ENCODE measurements around the gene CDH4.
A peak's percentile ranks its signal among the peaks of the same experiment; 100 is the strongest.

Gene CDH4

GRCh38 chr20:61366914-61367313 lies 114.9 kb downstream of the CDH4 start:
- no peak overlapping the region for H2BK120ac ChIP-seq (ENCODE audit: low read depth, low read length)
- H4K8ac ChIP-seq (ENCODE audit: low read depth, low read length), result no peak overlapping the region
- H3K4ac ChIP-seq (ENCODE audit: low read length), result no peak overlapping the region
- H3K4me1 ChIP-seq (ENCODE audit: control insufficient read depth in 2 of 2, insufficient read depth in 1 of 2, low read depth in 1 of 2, low read length in 2 of 2), result peaks cover 18 to 21% of the 10 kb centered on the region in 2 donors
- no peaks in the 10 kb centered on the region for H3K36me3 ChIP-seq (replicated peaks in 1 of 2; ENCODE audit: control insufficient read depth in 2 of 2, insufficient read depth in 2 of 2, low read length in 2 of 2)
- peak overlapping the region; percentile 44 for H3K18ac ChIP-seq (ENCODE audit: low read length)
- H3K9ac ChIP-seq (ENCODE audit: low read depth, low read length, poor library complexity), result no peak overlapping the region
- peak overlapping the region; percentile 79 for H2AK5ac ChIP-seq (ENCODE audit: low read depth, low read length)
- no peak overlapping the region for H4K91ac ChIP-seq (ENCODE audit: low read depth, low read length, poor library complexity)
- no peak overlapping the region for H2BK12ac ChIP-seq (ENCODE audit: low read length)
- no peak overlapping the region for H3K4me3 ChIP-seq (ENCODE audit: low read length in 2 of 2)
- no CpG with 5 or more reads among the region's 11 CpGs for WGBS, 2 donors (ENCODE audit: extremely low coverage in 2 of 2, insufficient read length in 2 of 2, insufficient replicate concordance in 1 of 2)
- no peak overlapping the region for H3K27ac ChIP-seq (replicated peaks; ENCODE audit: low read length)
- no peak overlapping the region for H2AFZ ChIP-seq (ENCODE audit: low read length)
- peaks cover 3 to 6% of the 10 kb centered on the region in 2 donors for H3K9me3 ChIP-seq (replicated peaks in 1 of 2; ENCODE audit: control insufficient read depth in 2 of 2, insufficient read depth in 1 of 2, low read depth in 1 of 2, low read length in 2 of 2)
- H3K27me3 ChIP-seq (ENCODE audit: control insufficient read depth in 3 of 3, insufficient read depth in 3 of 3, low read depth in 1 of 3, low read length in 3 of 3), result no peaks in the 10 kb centered on the region
- no peak overlapping the region for H3K4me2 ChIP-seq (ENCODE audit: insufficient read depth, low read length, poor library complexity, severe bottlenecking)
- H3K14ac ChIP-seq (ENCODE audit: low read length), result no peak overlapping the region
- no peak overlapping the region for H2BK15ac ChIP-seq (ENCODE audit: low read length)
- H2BK5ac ChIP-seq (ENCODE audit: low read length), result peak overlapping the region; percentile 67
- no peaks in the 10 kb centered on the region for H3K79me1 ChIP-seq (ENCODE audit: low read depth, low read length)
- no peak overlapping the region for H3K23ac ChIP-seq (ENCODE audit: low read depth, low read length, poor library complexity)
- DNase-seq (ENCODE audit: low spot score), result no peak

DNA sequence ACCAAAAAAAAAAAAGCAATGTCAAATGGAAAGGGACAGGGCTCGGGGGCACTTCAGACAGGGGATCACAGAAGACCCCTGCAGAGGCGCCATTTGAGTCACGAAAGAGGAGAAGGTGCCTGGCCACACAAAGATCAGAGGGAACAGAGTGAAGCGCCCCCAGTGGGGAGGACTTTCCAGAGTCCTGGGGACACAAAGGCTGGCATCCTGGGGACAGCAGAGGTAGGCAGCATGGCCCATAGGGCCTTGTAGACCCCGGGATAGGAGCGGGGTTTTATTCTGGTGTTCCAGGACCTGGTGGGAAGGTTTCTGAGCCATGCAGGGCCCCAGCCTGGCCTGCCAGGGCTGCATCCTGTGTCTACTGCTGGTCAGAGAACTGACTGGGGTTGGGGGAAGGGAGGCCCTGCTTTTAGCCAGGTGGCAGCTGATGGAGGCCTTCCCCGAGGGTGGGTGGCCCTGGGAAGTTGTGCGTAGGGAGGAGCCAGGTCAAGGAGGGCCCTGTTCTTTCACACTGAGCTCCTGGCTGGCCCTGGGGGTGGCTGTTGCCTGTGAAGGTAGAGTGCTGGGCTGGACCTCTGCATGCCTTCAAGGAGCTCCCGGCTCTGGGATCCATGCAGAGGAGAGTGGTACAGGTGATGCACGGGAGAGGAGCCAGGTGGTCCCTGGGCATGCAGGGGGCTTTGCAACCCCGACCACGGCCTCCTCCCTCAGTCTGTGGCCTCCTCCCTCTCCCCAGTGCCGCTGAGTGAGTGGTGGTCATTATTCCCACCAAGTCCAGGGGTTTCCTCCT lies 117.9 kb downstream of the CDH4 start:
- H3K36me3 ChIP-seq (replicated peaks in 1 of 2; ENCODE audit: control insufficient read depth in 2 of 2, insufficient read depth in 2 of 2, low read length in 2 of 2), result no peaks in the 10 kb centered on the region
- no peaks in the 10 kb centered on the region for H3K27me3 ChIP-seq (ENCODE audit: control insufficient read depth in 3 of 3, insufficient read depth in 3 of 3, low read depth in 1 of 3, low read length in 3 of 3)
- WGBS, 2 donors (ENCODE audit: extremely low coverage in 2 of 2, insufficient read length in 2 of 2, insufficient replicate concordance in 1 of 2), result no CpG with 5 or more reads among the region's 13 CpGs
- H4K91ac ChIP-seq (ENCODE audit: low read depth, low read length, poor library complexity), result peak overlapping the region; percentile 60
- no peak for DNase-seq (ENCODE audit: low spot score)
- H3K18ac ChIP-seq (ENCODE audit: low read length), result peak overlapping the region; percentile 94
- H2BK12ac ChIP-seq (ENCODE audit: low read length), result peak overlapping the region; percentile 59
- H2BK5ac ChIP-seq (ENCODE audit: low read length), result peak overlapping the region; percentile 96
- no peak overlapping the region for H3K14ac ChIP-seq (ENCODE audit: low read length)
- H3K23ac ChIP-seq (ENCODE audit: low read depth, low read length, poor library complexity), result peak overlapping the region; percentile 17
- peak overlapping the region; percentile 100 for H2BK120ac ChIP-seq (ENCODE audit: low read depth, low read length)
- H3K4me1 ChIP-seq (ENCODE audit: control insufficient read depth in 2 of 2, insufficient read depth in 1 of 2, low read depth in 1 of 2, low read length in 2 of 2), result peaks cover 21 to 28% of the 10 kb centered on the region in 2 donors
- H3K4me2 ChIP-seq (ENCODE audit: insufficient read depth, low read length, poor library complexity, severe bottlenecking), result no peak overlapping the region
- H2BK15ac ChIP-seq (ENCODE audit: low read length), result peak overlapping the region; percentile 79
- H3K9me3 ChIP-seq (replicated peaks in 1 of 2; ENCODE audit: control insufficient read depth in 2 of 2, insufficient read depth in 1 of 2, low read depth in 1 of 2, low read length in 2 of 2), result peaks cover 3 to 6% of the 10 kb centered on the region in 2 donors
- H4K8ac ChIP-seq (ENCODE audit: low read depth, low read length), result peak overlapping the region; percentile 57
- H3K79me1 ChIP-seq (ENCODE audit: low read depth, low read length), result no peaks in the 10 kb centered on the region
- H3K27ac ChIP-seq (replicated peaks; ENCODE audit: low read length), result peak overlapping the region; percentile 85
- H2AFZ ChIP-seq (ENCODE audit: low read length), result peak overlapping the region; percentile 90
- H3K4me3 ChIP-seq (ENCODE audit: low read length in 2 of 2), result no peak overlapping the region
- peak overlapping the region; percentile 9 for H3K9ac ChIP-seq (ENCODE audit: low read depth, low read length, poor library complexity)
- peak overlapping the region; percentile 59 for H2AK5ac ChIP-seq (ENCODE audit: low read depth, low read length)
- H3K4ac ChIP-seq (ENCODE audit: low read length), result peak overlapping the region; percentile 77

DNA sequence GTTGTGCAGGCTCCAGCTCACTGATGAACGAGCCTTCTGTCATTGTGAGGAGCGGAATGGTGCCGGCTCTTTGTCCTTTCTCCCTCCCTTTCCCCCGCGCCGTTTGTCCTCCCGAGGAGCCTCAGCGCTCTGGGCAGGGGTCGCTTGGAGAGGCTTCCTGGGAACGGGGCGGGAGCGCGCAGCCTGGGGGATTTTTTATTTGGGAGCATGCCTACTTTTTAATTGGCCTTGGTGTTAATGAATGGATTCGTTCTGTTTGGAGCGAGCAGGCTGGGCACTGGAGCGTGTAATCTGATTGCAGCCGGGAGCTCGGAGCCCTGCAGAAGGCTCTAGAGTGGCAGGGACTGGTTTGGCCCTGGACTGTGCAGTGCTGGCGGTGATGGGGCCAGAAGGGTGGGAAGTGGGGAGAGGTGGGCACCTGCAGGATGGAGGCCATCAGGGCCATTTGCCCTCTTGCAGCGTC lies 118.8 kb downstream of the CDH4 start:
- Histone ChIP-seq H4K91ac (ENCODE audit: low read depth, low read length, poor library complexity) (no peak overlapping the region), H2BK120ac (ENCODE audit: low read depth, low read length) (peak overlapping the region; percentile 73), H2BK12ac (ENCODE audit: low read length) (peak overlapping the region; percentile 43), H3K4me3 (ENCODE audit: low read length in 2 of 2) (no peak overlapping the region), H2AFZ (ENCODE audit: low read length) (peak overlapping the region; percentile 90), H3K9ac (ENCODE audit: low read depth, low read length, poor library complexity) (no peak overlapping the region), H3K36me3 (replicated peaks in 1 of 2; ENCODE audit: control insufficient read depth in 2 of 2, insufficient read depth in 2 of 2, low read length in 2 of 2) (no peaks in the 10 kb centered on the region), H3K27ac (replicated peaks; ENCODE audit: low read length) (peak overlapping the region; percentile 85), H3K9me3 (replicated peaks in 1 of 2; ENCODE audit: control insufficient read depth in 2 of 2, insufficient read depth in 1 of 2, low read depth in 1 of 2, low read length in 2 of 2) (peaks cover 3 to 4% of the 10 kb centered on the region in 2 donors), H2BK15ac (ENCODE audit: low read length) (no peak overlapping the region), H3K4me2 (ENCODE audit: insufficient read depth, low read length, poor library complexity, severe bottlenecking) (no peak overlapping the region), H4K8ac (ENCODE audit: low read depth, low read length) (no peak overlapping the region), H2AK5ac (ENCODE audit: low read depth, low read length) (peak overlapping the region; percentile 23), H3K27me3 (ENCODE audit: control insufficient read depth in 3 of 3, insufficient read depth in 3 of 3, low read depth in 1 of 3, low read length in 3 of 3) (no peaks in the 10 kb centered on the region), H3K23ac (ENCODE audit: low read depth, low read length, poor library complexity) (no peak overlapping the region), H3K14ac (ENCODE audit: low read length) (no peak overlapping the region), H3K18ac (ENCODE audit: low read length) (peak overlapping the region; percentile 91), H3K79me1 (ENCODE audit: low read depth, low read length) (no peaks in the 10 kb centered on the region), H3K4me1 (ENCODE audit: control insufficient read depth in 2 of 2, insufficient read depth in 1 of 2, low read depth in 1 of 2, low read length in 2 of 2) (peaks cover 21 to 28% of the 10 kb centered on the region in 2 donors), H3K4ac (ENCODE audit: low read length) (no peak overlapping the region), H2BK5ac (ENCODE audit: low read length) (peak overlapping the region; percentile 56)
- no CpG with 5 or more reads among the region's 20 CpGs for WGBS, 2 donors (ENCODE audit: extremely low coverage in 2 of 2, insufficient read length in 2 of 2, insufficient replicate concordance in 1 of 2)
- peak; percentile 75 for DNase-seq (ENCODE audit: low spot score)

DNA sequence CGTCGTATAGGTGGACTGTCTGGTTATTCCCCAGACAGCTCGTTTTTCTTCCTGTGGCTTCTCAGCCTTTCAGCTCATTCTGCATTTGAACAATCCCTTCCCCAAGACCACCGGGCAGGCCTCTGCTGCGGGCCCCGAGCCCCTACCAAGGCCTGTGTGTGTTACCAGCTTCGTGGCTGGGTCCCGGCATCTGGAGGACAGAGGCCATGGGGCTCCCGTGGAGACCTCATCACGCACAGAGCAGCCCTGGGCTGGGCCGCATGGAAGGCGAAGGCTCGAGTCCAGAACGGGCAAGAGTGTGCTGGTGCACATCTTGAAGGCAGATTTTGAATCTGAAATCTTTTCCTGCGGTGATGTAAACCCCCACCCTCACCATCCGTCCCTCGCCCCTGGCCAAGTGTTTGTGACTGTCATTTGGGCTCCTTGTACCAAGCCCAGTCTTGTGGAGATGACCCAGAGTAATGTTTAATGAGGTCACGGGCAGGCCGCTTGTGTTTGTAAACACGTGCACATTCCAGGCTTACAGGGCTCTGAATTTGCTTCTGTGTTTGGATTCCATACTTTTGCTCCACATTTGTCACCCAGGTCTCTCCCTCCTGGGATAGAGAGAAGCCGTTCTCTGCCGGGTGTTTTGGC lies 119.6 kb downstream of the CDH4 start:
- Histone ChIP-seq H3K9ac (ENCODE audit: low read depth, low read length, poor library complexity) (no peak overlapping the region), H4K91ac (ENCODE audit: low read depth, low read length, poor library complexity) (no peak overlapping the region), H3K4ac (ENCODE audit: low read length) (no peak overlapping the region), H3K14ac (ENCODE audit: low read length) (no peak overlapping the region), H3K4me2 (ENCODE audit: insufficient read depth, low read length, poor library complexity, severe bottlenecking) (no peak overlapping the region), H3K4me1 (ENCODE audit: control insufficient read depth in 2 of 2, insufficient read depth in 1 of 2, low read depth in 1 of 2, low read length in 2 of 2) (peaks cover 21 to 28% of the 10 kb centered on the region in 2 donors), H2BK5ac (ENCODE audit: low read length) (peak overlapping the region; percentile 56), H3K79me1 (ENCODE audit: low read depth, low read length) (peaks cover 2% of the 10 kb centered on the region), H4K8ac (ENCODE audit: low read depth, low read length) (no peak overlapping the region), H3K4me3 (ENCODE audit: low read length in 2 of 2) (no peak overlapping the region), H2BK12ac (ENCODE audit: low read length) (peak overlapping the region; percentile 67), H2BK120ac (ENCODE audit: low read depth, low read length) (peak overlapping the region; percentile 73), H2AFZ (ENCODE audit: low read length) (peak overlapping the region; percentile 90), H3K27me3 (ENCODE audit: control insufficient read depth in 3 of 3, insufficient read depth in 3 of 3, low read depth in 1 of 3, low read length in 3 of 3) (no peaks in the 10 kb centered on the region), H3K23ac (ENCODE audit: low read depth, low read length, poor library complexity) (no peak overlapping the region), H3K36me3 (replicated peaks in 1 of 2; ENCODE audit: control insufficient read depth in 2 of 2, insufficient read depth in 2 of 2, low read length in 2 of 2) (no peaks in the 10 kb centered on the region), H3K18ac (ENCODE audit: low read length) (peak overlapping the region; percentile 91), H2AK5ac (ENCODE audit: low read depth, low read length) (peak overlapping the region; percentile 23), H3K9me3 (replicated peaks in 1 of 2; ENCODE audit: control insufficient read depth in 2 of 2, insufficient read depth in 1 of 2, low read depth in 1 of 2, low read length in 2 of 2) (peaks cover 3 to 4% of the 10 kb centered on the region in 2 donors), H2BK15ac (ENCODE audit: low read length) (peak overlapping the region; percentile 41), H3K27ac (replicated peaks; ENCODE audit: low read length) (peak overlapping the region; percentile 85)
- no peak for DNase-seq (ENCODE audit: low spot score)
- no CpG with 5 or more reads among the region's 22 CpGs for WGBS, 2 donors (ENCODE audit: extremely low coverage in 2 of 2, insufficient read length in 2 of 2, insufficient replicate concordance in 1 of 2)
